Measurements from ENCODE around the gene KIF6. TPM values are rescaled to one million over a fixed set of nuclear protein-coding genes. Genes with fewer than 3 reads are reported as not detected.

KIF6 gene
- polyA plus RNA-seq, 4 donors: 0.18 to 1.2 TPM; not detected in 2

DNA sequence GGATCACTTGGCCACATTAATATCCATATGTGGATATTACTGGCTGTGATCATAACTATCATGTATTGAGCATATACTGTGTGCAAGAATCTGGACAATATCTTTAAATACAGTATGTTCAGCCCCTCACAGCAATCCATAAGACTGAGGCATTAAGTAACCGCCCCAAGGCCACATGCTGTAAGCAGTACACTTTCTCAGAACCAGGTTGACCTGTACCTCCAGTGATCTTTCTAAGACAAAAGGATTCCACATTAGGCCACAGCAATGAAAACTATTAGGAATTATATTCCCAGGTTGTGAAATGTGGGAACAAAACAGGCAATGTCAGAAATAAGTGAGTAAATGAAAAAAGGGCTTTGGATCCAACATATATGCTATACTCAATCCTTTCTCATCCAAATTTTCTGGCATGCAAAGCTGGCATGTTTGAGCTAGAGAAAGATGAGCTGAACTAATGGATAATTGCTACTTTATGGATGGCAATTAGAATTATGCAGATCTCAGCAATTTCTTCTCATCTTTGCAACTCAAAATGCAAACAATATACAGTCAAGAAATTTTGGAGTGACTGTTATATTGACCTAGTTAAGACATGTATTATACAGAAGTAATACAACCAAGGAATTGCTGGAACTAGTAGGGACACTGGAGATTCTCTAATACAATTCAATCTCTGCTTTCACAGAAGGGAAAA lies 86.9 kb downstream of the KIF6 start:
- WGBS, 3 donors: 87 to 97% (median 89%) methylated on average over 1 of the region's 1 CpG
- FAIRE-seq: no peak

DNA sequence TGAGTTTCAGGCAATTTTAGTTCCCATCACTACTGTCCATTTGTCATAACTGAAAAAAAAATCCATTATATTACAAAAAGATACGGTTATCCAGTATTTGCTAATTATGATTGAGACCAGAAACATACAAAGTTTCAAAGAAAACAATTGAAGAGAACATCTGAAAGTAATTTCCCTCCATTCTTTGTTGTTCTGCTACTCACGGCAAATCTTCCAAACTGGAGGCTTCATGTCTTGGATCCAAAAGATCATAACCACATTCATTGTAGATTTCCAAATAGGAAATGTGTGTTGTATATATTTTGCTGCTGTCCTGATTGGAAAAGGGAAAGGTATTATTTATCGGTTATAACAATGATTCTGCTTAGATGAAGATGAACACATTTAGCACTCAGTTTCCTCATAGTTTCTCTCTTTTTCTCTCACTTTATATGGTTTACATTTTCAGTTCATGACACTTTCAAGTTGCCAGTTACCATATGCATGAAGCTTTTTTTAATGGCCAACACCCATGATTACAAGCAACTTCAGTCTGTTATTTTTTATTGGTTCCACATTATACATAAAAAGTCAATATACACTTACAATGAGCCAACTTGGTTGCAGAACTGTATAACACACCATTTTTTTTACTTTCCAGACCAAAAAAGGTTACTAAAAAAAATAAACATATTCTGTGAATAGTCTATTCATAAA lies 90.4 kb downstream of the KIF6 start:
- no peaks in the 10 kb centered on the region for H3K36me3 ChIP-seq (ENCODE audit: control insufficient read depth in 3 of 3, insufficient read depth in 2 of 3, low read depth in 1 of 3, low read length in 3 of 3)
- H3K4me1 ChIP-seq (ENCODE audit: control insufficient read depth in 3 of 3, insufficient read depth in 2 of 3, low read depth in 1 of 3, low read length in 2 of 3): no peaks in the 10 kb centered on the region
- H3K4me3 ChIP-seq (ENCODE audit: low read depth in 1 of 3, low read length in 3 of 3): no peak overlapping the region
- WGBS, 3 donors: 78 to 90% (median 87%) methylated on average over 3 of the region's 3 CpGs
- H3K27me3 ChIP-seq (ENCODE audit: control insufficient read depth in 3 of 3, insufficient read depth in 3 of 3, low read length in 3 of 3): no peaks in the 10 kb centered on the region
- H3K9me3 ChIP-seq (ENCODE audit: control insufficient read depth in 2 of 2, insufficient read depth in 1 of 2, low read depth in 1 of 2, low read length in 1 of 2): no peaks in the 10 kb centered on the region
- DNase-seq (no peak), FAIRE-seq (no peak)
- no peak overlapping the region for H3K27ac ChIP-seq (ENCODE audit: low read depth in 1 of 3, low read length in 2 of 3)

More for the DNA sequence above, 86.9 kb downstream of the KIF6 start:
- no peaks in the 10 kb centered on the region for H3K36me3 ChIP-seq (ENCODE audit: control insufficient read depth in 3 of 3, insufficient read depth in 2 of 3, low read depth in 1 of 3, low read length in 3 of 3)
- H3K4me3 ChIP-seq (ENCODE audit: low read depth in 1 of 3, low read length in 3 of 3): no peak overlapping the region
- no peaks in the 10 kb centered on the region for H3K27me3 ChIP-seq (ENCODE audit: control insufficient read depth in 3 of 3, insufficient read depth in 3 of 3, low read length in 3 of 3)
- H3K4me1 ChIP-seq (ENCODE audit: control insufficient read depth in 3 of 3, insufficient read depth in 2 of 3, low read depth in 1 of 3, low read length in 2 of 3): no peaks in the 10 kb centered on the region
- no peaks in the 10 kb centered on the region for H3K9me3 ChIP-seq (ENCODE audit: control insufficient read depth in 2 of 2, insufficient read depth in 1 of 2, low read depth in 1 of 2, low read length in 1 of 2)
- no peak for DNase-seq
- H3K27ac ChIP-seq (ENCODE audit: low read depth in 1 of 3, low read length in 2 of 3): no peak overlapping the region

DNA sequence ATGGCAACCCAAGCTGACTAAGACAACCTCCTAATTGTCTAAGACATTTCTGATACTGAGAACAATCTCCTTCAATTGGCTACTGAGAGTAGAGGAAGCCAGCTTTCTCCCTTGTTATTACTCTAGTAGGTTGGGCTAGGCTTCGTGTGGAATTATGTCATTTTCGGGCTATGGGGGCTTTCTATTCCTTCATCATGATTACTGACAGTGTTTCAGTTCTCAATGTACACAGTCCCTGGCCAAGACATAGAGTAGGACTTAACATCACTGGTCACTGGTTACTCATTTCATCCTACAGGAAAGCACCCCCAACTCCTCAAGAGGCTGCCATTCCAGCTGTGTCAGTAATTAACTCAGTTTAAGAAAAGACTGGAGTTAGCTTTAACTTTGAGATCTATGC lies 100.0 kb downstream of the KIF6 start:
- Histone ChIP-seq H3K4me1 (ENCODE audit: control insufficient read depth in 3 of 3, insufficient read depth in 2 of 3, low read depth in 1 of 3, low read length in 2 of 3) (no peaks in the 10 kb centered on the region), H3K4me3 (ENCODE audit: low read depth in 1 of 3, low read length in 3 of 3) (no peak overlapping the region), H3K36me3 (ENCODE audit: control insufficient read depth in 3 of 3, insufficient read depth in 2 of 3, low read depth in 1 of 3, low read length in 3 of 3) (no peaks in the 10 kb centered on the region), H3K27ac (ENCODE audit: low read depth in 1 of 3, low read length in 2 of 3) (no peak overlapping the region), H3K9me3 (ENCODE audit: control insufficient read depth in 2 of 2, insufficient read depth in 1 of 2, low read depth in 1 of 2, low read length in 1 of 2) (no peaks in the 10 kb centered on the region), H3K27me3 (ENCODE audit: control insufficient read depth in 3 of 3, insufficient read depth in 3 of 3, low read length in 3 of 3) (no peaks in the 10 kb centered on the region)
- FAIRE-seq: no peak
- WGBS, 3 donors: 85 to 93% (median 88%) methylated on average over 2 of the region's 2 CpGs
- DNase-seq: no peak

DNA sequence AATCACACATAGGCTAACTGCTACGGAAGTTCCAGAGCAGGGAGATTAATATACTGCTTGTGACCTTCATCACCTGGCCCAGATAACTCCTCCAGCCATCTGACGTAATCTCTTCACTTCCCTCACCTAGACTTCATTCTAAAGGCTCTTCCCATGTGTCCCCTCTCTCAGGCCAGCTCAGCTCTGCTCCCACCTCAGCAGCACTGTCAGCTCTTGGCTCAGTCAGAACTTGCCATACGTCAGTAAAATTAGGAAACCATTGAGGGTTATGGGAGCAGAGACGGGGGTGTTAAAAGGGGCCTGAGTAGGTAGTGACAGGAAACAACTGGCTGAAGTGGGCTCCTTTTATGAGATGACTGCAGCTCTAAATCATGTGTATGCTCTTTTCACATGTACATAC lies 101.5 kb downstream of the KIF6 start:
- DNase-seq (no peak), FAIRE-seq (no peak)
- Histone ChIP-seq H3K4me3 (ENCODE audit: low read depth in 1 of 3, low read length in 3 of 3) (no peak overlapping the region), H3K9me3 (ENCODE audit: control insufficient read depth in 2 of 2, insufficient read depth in 1 of 2, low read depth in 1 of 2, low read length in 1 of 2) (no peaks in the 10 kb centered on the region), H3K36me3 (ENCODE audit: control insufficient read depth in 3 of 3, insufficient read depth in 2 of 3, low read depth in 1 of 3, low read length in 3 of 3) (no peaks in the 10 kb centered on the region), H3K27ac (ENCODE audit: low read depth in 1 of 3, low read length in 2 of 3) (no peak overlapping the region), H3K27me3 (ENCODE audit: control insufficient read depth in 3 of 3, insufficient read depth in 3 of 3, low read length in 3 of 3) (no peaks in the 10 kb centered on the region), H3K4me1 (ENCODE audit: control insufficient read depth in 3 of 3, insufficient read depth in 2 of 3, low read depth in 1 of 3, low read length in 2 of 3) (no peaks in the 10 kb centered on the region)
- WGBS, 3 donors: 67 to 75% (median 69%) methylated on average over 4 of the region's 4 CpGs

DNA sequence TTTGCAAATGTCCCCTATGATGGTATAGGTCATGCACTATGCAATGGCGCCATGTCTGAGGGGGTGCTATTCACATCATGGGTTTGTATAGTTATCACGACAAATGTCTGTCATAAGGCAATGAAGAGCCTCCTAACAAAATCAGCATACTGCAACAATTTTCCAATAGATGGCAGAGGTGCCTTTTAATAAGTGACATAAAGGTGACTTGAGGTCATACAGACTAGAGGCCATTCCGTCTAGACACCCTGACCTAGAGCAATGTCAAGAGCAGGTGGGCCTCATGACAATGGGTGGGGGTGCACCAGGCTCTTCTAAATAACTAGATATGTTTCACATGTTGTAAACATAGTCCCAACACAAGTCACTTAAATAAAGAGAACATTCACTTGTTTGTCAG lies 107.7 kb downstream of the KIF6 start:
- no peaks in the 10 kb centered on the region for H3K4me1 ChIP-seq (ENCODE audit: control insufficient read depth in 3 of 3, insufficient read depth in 2 of 3, low read depth in 1 of 3, low read length in 2 of 3)
- H3K9me3 ChIP-seq (ENCODE audit: control insufficient read depth in 2 of 2, insufficient read depth in 1 of 2, low read depth in 1 of 2, low read length in 1 of 2): peaks cover 0 to 2% of the 10 kb centered on the region in 2 donors
- 64 to 80% (median 68%) methylated on average over 3 of the region's 3 CpGs for WGBS, 3 donors
- no peaks in the 10 kb centered on the region for H3K36me3 ChIP-seq (ENCODE audit: control insufficient read depth in 3 of 3, insufficient read depth in 2 of 3, low read depth in 1 of 3, low read length in 3 of 3)
- DNase-seq (no peak), FAIRE-seq (no peak)
- no peak overlapping the region for H3K27ac ChIP-seq (ENCODE audit: low read depth in 1 of 3, low read length in 2 of 3)
- no peaks in the 10 kb centered on the region for H3K27me3 ChIP-seq (ENCODE audit: control insufficient read depth in 3 of 3, insufficient read depth in 3 of 3, low read length in 3 of 3)
- no peak overlapping the region for H3K4me3 ChIP-seq (ENCODE audit: low read depth in 1 of 3, low read length in 3 of 3)

DNA sequence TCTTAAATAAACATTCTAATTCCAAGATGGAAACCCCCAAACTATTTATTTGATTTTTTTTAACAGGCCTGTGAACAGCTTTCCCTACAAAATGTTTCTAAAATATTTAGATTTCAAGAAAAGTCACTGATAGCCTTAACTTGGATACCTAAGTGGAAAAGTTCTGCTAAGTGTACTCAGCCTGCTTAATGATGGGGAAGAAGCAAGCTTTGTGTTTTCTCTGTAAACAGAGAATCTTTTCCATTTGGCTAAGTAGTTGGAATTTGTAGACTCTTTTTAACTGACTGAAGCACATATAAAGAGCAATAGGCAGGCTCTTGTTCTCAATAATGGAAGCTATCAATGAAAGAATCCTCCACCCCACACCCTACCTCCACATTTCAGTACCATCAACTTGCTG lies 108.2 kb downstream of the KIF6 start:
- H3K36me3 ChIP-seq (ENCODE audit: control insufficient read depth in 3 of 3, insufficient read depth in 2 of 3, low read depth in 1 of 3, low read length in 3 of 3): no peaks in the 10 kb centered on the region
- no peak overlapping the region for H3K27ac ChIP-seq (ENCODE audit: low read depth in 1 of 3, low read length in 2 of 3)
- peaks cover 0 to 2% of the 10 kb centered on the region in 2 donors for H3K9me3 ChIP-seq (ENCODE audit: control insufficient read depth in 2 of 2, insufficient read depth in 1 of 2, low read depth in 1 of 2, low read length in 1 of 2)
- FAIRE-seq: no peak
- no peak for DNase-seq
- H3K27me3 ChIP-seq (ENCODE audit: control insufficient read depth in 3 of 3, insufficient read depth in 3 of 3, low read length in 3 of 3): no peaks in the 10 kb centered on the region
- H3K4me3 ChIP-seq (ENCODE audit: low read depth in 1 of 3, low read length in 3 of 3): no peak overlapping the region
- H3K4me1 ChIP-seq (ENCODE audit: control insufficient read depth in 3 of 3, insufficient read depth in 2 of 3, low read depth in 1 of 3, low read length in 2 of 3): no peaks in the 10 kb centered on the region

DNA sequence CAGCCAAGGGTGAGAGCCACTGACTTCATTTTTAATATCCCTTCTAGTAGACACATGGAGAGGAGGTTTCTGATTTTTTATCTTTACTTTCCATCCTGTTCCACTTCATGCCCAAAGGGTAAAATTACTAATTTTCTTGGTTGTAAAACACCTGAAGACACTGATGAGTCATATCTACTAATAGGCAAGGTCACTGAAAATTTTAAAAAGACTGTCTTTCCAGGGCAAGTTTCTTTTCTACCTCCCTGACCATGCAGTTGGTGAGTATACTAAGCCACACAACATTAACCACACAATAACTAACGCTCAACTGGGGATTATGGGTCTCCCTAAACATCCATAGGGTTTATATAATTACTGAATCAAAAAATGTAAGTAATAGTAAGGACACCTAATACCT lies 109.6 kb downstream of the KIF6 start:
- Histone ChIP-seq H3K4me3 (ENCODE audit: low read depth in 1 of 3, low read length in 3 of 3) (no peak overlapping the region), H3K4me1 (ENCODE audit: control insufficient read depth in 3 of 3, insufficient read depth in 2 of 3, low read depth in 1 of 3, low read length in 2 of 3) (no peaks in the 10 kb centered on the region), H3K27ac (ENCODE audit: low read depth in 1 of 3, low read length in 2 of 3) (no peak overlapping the region), H3K9me3 (ENCODE audit: control insufficient read depth in 2 of 2, insufficient read depth in 1 of 2, low read depth in 1 of 2, low read length in 1 of 2) (peaks cover 0 to 2% of the 10 kb centered on the region in 2 donors), H3K27me3 (ENCODE audit: control insufficient read depth in 3 of 3, insufficient read depth in 3 of 3, low read length in 3 of 3) (no peaks in the 10 kb centered on the region), H3K36me3 (ENCODE audit: control insufficient read depth in 3 of 3, insufficient read depth in 2 of 3, low read depth in 1 of 3, low read length in 3 of 3) (no peaks in the 10 kb centered on the region)
- FAIRE-seq (no peak), DNase-seq (no peak)
- WGBS, 3 donors: 45 to 75% (median 61%) methylated on average over 1 of the region's 1 CpG

DNA sequence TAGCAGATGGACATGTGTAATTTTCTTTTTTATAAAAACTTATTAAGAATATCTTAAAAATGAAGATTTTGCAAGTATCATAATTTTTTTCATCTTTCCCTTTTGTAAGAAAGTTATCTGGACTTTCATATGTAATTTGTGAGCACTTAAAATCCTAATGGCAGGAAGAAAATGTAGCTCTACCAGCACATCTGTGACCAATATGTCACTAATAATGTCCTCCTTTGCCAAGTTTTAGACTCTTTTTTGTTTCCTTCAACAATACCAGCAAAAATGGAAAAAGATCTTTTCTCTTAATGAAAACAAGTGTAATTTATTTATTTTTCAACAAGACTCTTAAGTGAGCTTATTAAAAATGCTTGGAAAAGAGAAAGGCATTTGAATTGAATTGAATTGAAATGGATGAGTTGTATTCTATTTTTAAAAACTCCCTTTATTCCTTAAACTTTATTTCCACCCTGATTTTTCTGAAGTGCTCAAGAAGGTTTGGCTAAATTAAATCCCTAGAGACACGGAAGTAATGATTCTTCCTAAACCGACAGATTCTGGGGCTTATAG lies 110.7 kb downstream of the KIF6 start:
- H3K36me3 ChIP-seq (ENCODE audit: control insufficient read depth in 3 of 3, insufficient read depth in 2 of 3, low read depth in 1 of 3, low read length in 3 of 3): no peaks in the 10 kb centered on the region
- DNase-seq (no peak), FAIRE-seq (no peak)
- no peaks in the 10 kb centered on the region for H3K27me3 ChIP-seq (ENCODE audit: control insufficient read depth in 3 of 3, insufficient read depth in 3 of 3, low read length in 3 of 3)
- peaks cover 0 to 2% of the 10 kb centered on the region in 2 donors for H3K9me3 ChIP-seq (ENCODE audit: control insufficient read depth in 2 of 2, insufficient read depth in 1 of 2, low read depth in 1 of 2, low read length in 1 of 2)
- no peaks in the 10 kb centered on the region for H3K4me1 ChIP-seq (ENCODE audit: control insufficient read depth in 3 of 3, insufficient read depth in 2 of 3, low read depth in 1 of 3, low read length in 2 of 3)
- no peak overlapping the region for H3K27ac ChIP-seq (ENCODE audit: low read depth in 1 of 3, low read length in 2 of 3)
- no peak overlapping the region for H3K4me3 ChIP-seq (ENCODE audit: low read depth in 1 of 3, low read length in 3 of 3)
- WGBS, 3 donors: 85 to 91% (median 86%) methylated on average over 2 of the region's 2 CpGs

All from small intestine (tissue), 7 donors.